ENCODE measurements around the gene TRAK2. TPM values are rescaled to one million over a fixed set of nuclear protein-coding genes. Genes with fewer than 3 reads are reported as not detected.
"Not testable (repeated sequence)": the region's sequence is repeated elsewhere in the genome, so short reads cannot be mapped to it uniquely, and the experiment has no call there.

The TRAK2 gene
- total RNA-seq, 1 donor from 2014 or later: 66.5 TPM

GRCh38 chr2:201448061-201448460 is 3.2 kb downstream of the TRAK2 start:
- H3K4me1 ChIP-seq: peaks cover 60% of the 10 kb centered on the region
- intact Hi-C loops (cut with DNase I): no loop called here
- TF ChIP-seq CTCF (IDR thresholded peaks at IDR 0.05): no peak
- no peak for DNase-seq
- no peaks in the 10 kb centered on the region for H3K9me3 ChIP-seq
- no peak overlapping the region for H3K4me3 ChIP-seq
- H3K27ac ChIP-seq: no peak overlapping the region
- no peaks in the 10 kb centered on the region for H3K36me3 ChIP-seq
- H3K27me3 ChIP-seq (ENCODE audit: low read depth): no peaks in the 10 kb centered on the region
- ATAC-seq: no peak

GRCh38 chr2:201447086-201447485 is 4.2 kb downstream of the TRAK2 start:
- Histone ChIP-seq H3K27me3 (ENCODE audit: low read depth) (no peaks in the 10 kb centered on the region), H3K36me3 (no peaks in the 10 kb centered on the region), H3K4me1 (peaks cover 56% of the 10 kb centered on the region), H3K27ac (no peak overlapping the region), H3K9me3 (no peaks in the 10 kb centered on the region), H3K4me3 (no peak overlapping the region)
- ATAC-seq (no peak), DNase-seq (no peak)
- intact Hi-C loops (cut with DNase I): no loop called here
- no peak for TF ChIP-seq CTCF (IDR thresholded peaks at IDR 0.05)

GRCh38 chr2:201444746-201445465 is 6.4 kb downstream of the TRAK2 start:
- no peaks in the 10 kb centered on the region for H3K36me3 ChIP-seq
- intact Hi-C loops (cut with DNase I): no loop called here
- no peak overlapping the region for H3K27ac ChIP-seq
- H3K27me3 ChIP-seq (ENCODE audit: low read depth): no peaks in the 10 kb centered on the region
- H3K4me3 ChIP-seq: no peak overlapping the region
- no peak for TF ChIP-seq CTCF (IDR thresholded peaks at IDR 0.05)
- peak in 1 of 2 donors; percentile 22 for ATAC-seq
- no peaks in the 10 kb centered on the region for H3K9me3 ChIP-seq
- no peak for DNase-seq
- peaks cover 55% of the 10 kb centered on the region for H3K4me1 ChIP-seq

GRCh38 chr2:201441409-201441808 is 9.8 kb downstream of the TRAK2 start:
- Histone ChIP-seq H3K27ac (no peak overlapping the region), H3K4me1 (peaks cover 43% of the 10 kb centered on the region), H3K36me3 (no peaks in the 10 kb centered on the region), H3K4me3 (no peak overlapping the region), H3K9me3 (no peaks in the 10 kb centered on the region), H3K27me3 (ENCODE audit: low read depth) (no peaks in the 10 kb centered on the region)
- intact Hi-C loops (cut with DNase I): no loop called here
- ATAC-seq (no peak), DNase-seq (no peak)
- TF ChIP-seq CTCF (IDR thresholded peaks at IDR 0.05): no peak

- intact Hi-C loops (cut with DNase I): no loop called here
- Histone ChIP-seq H3K36me3 (no peaks in the 10 kb centered on the region), H3K4me1 (peaks cover 47% of the 10 kb centered on the region), H3K4me3 (no peak overlapping the region), H3K27me3 (ENCODE audit: low read depth) (no peaks in the 10 kb centered on the region), H3K27ac (no peak overlapping the region), H3K9me3 (no peaks in the 10 kb centered on the region)
- peak; percentile 85 to 95 for ATAC-seq
- DNase-seq: no peak
- TF ChIP-seq CTCF (IDR thresholded peaks at IDR 0.05): no peak
These were observed 11.1 kb downstream of the TRAK2 start for GRCh38 chr2:201440182-201440581.

GRCh38 chr2:201439336-201439922 is 11.8 kb downstream of the TRAK2 start:
- H3K27ac ChIP-seq; DNase-seq; H3K9me3 ChIP-seq; ATAC-seq; H3K4me3 ChIP-seq; H3K36me3 ChIP-seq; intact Hi-C loops (cut with DNase I); H3K27me3 ChIP-seq (ENCODE audit: low read depth): not testable (repeated sequence)
- peaks cover 40% of the 10 kb centered on the region for H3K4me1 ChIP-seq
